ENCODE measurements around the gene TMEM80. TPM values are rescaled to one million over a fixed set of nuclear protein-coding genes. Genes with fewer than 3 reads are reported as not detected.
A peak's percentile ranks its signal among the peaks of the same experiment; 100 is the strongest.

Gene TMEM80
- total RNA-seq, 2 experiments from 2014 or later = 21.0 to 22.0 TPM

- POLR2A ChIA-PET = interaction anchor here (0.5 to 3.6 kb wide), 16 partner anchors 18 to 519 kb away, joined by 3 to 41 read pairs (median 4); partner anchors contain the start of genes BET1L, DEAF1, LMNTD2 and PHRF1
- Mint-ChIP-seq H3K27ac (no peak overlapping the region), H3K27me3 (peaks cover 19% of the 10 kb centered on the region), H3K4me3 (peak overlapping the region; percentile 74), H3K9me3 (no peaks in the 10 kb centered on the region), H3K4me1 (ENCODE audit: low read depth) (peaks cover 7% of the 10 kb centered on the region), H3K36me3 (ENCODE audit: low read depth) (no peaks in the 10 kb centered on the region)
- CTCF ChIA-PET = interaction anchor here (0.8 to 2.3 kb wide), 4 partner anchors 21 to 171 kb away, joined by 3 to 9 read pairs (median 4); partner anchors contain the start of gene TALDO1
- DNase-seq (peak in 1 of 14 experiments; percentile 42), ATAC-seq (ENCODE audit: poor library complexity) (no peak)
- H3K36me3 ChIP-seq (ENCODE audit: insufficient read depth, low read length) = no peaks in the 10 kb centered on the region
- no peak for TF ChIP-seq CTCF (IDR thresholded peaks at IDR 0.05)
- peaks cover 5 to 14% of the 10 kb centered on the region in 2 experiments for H3K27me3 ChIP-seq (ENCODE audit: control insufficient read depth in 1 of 2, insufficient read depth in 2 of 2, low read length in 2 of 2)
- H3K4me3 ChIP-seq (ENCODE audit: low read length) = peak overlapping the region; percentile 41
- no peak overlapping the region for H3K27ac ChIP-seq (ENCODE audit: low read depth in 1 of 2, low read length in 2 of 2)
- H3K4me1 ChIP-seq (ENCODE audit: insufficient read depth, low read length) = peaks cover 58% of the 10 kb centered on the region
- intact Hi-C loops (cut with DNase I, micrococcal nuclease) = loop anchor here (2.0 to 5.0 kb wide), 2 partner anchors 33 to 37 kb away; no protein-coding TSS in a partner anchor
- peaks cover 0 to 10% of the 10 kb centered on the region in 2 experiments for H3K9me3 ChIP-seq (ENCODE audit: control insufficient read depth in 1 of 2, insufficient read depth in 1 of 2, low read length in 2 of 2)
Measured at GRCh38 chr11:725624-726202, 30.1 kb downstream of the TMEM80 start.

GRCh38 chr11:726278-727220 is 30.9 kb downstream of the TMEM80 start:
- no peak for TF ChIP-seq CTCF (IDR thresholded peaks at IDR 0.05)

GRCh38 chr11:727281-727701 is 31.7 kb downstream of the TMEM80 start:
- Histone ChIP-seq H3K27ac (ENCODE audit: low read depth in 1 of 2, low read length in 2 of 2) (no peak overlapping the region), H3K9me3 (ENCODE audit: control insufficient read depth in 1 of 2, insufficient read depth in 1 of 2, low read length in 2 of 2) (no peaks in the 10 kb centered on the region), H3K36me3 (ENCODE audit: insufficient read depth, low read length) (no peaks in the 10 kb centered on the region), H3K27me3 (ENCODE audit: control insufficient read depth in 1 of 2, insufficient read depth in 2 of 2, low read length in 2 of 2) (no peaks in the 10 kb centered on the region), H3K4me3 (ENCODE audit: low read length) (no peak overlapping the region), H3K4me1 (ENCODE audit: insufficient read depth, low read length) (peaks cover 42% of the 10 kb centered on the region)
- DNase-seq = peak in 1 of 14 experiments; percentile 31
- intact Hi-C loops (cut with DNase I, micrococcal nuclease) = loop anchor here (1.0 to 5.0 kb wide), 2 partner anchors 31 to 35 kb away; no protein-coding TSS in a partner anchor
- TF ChIP-seq CTCF (IDR thresholded peaks at IDR 0.05) = no peak
- Mint-ChIP-seq H3K27me3 (peaks cover 11% of the 10 kb centered on the region), H3K9me3 (no peaks in the 10 kb centered on the region), H3K4me1 (ENCODE audit: low read depth) (peaks cover 7% of the 10 kb centered on the region), H3K4me3 (no peak overlapping the region), H3K27ac (no peak overlapping the region), H3K36me3 (ENCODE audit: low read depth) (no peaks in the 10 kb centered on the region)
- ChIA-PET POLR2A (interaction anchor here (1.8 to 3.6 kb wide), 4 partner anchors 20 to 172 kb away, joined by 5 to 41 read pairs (median 18); partner anchors contain the start of genes DEAF1, LMNTD2, RASSF7 and TALDO1), CTCF (interaction anchor here (1.6 to 1.7 kb wide), 2 partner anchors 20 to 170 kb away, joined by 4 read pairs; partner anchors contain the start of gene TALDO1)
- ATAC-seq (ENCODE audit: poor library complexity) = no peak

More at GRCh38 chr11:726278-727220, 30.9 kb downstream of the TMEM80 start:
- peak; percentile 50 for ATAC-seq (ENCODE audit: poor library complexity)
- H3K27ac ChIP-seq (ENCODE audit: low read depth in 1 of 2, low read length in 2 of 2) = no peak overlapping the region
- H3K4me3 ChIP-seq (ENCODE audit: low read length) = peak overlapping the region; percentile 41
- peaks cover under 1 to 7% of the 10 kb centered on the region in 2 experiments for H3K27me3 ChIP-seq (ENCODE audit: control insufficient read depth in 1 of 2, insufficient read depth in 2 of 2, low read length in 2 of 2)
- H3K4me1 ChIP-seq (ENCODE audit: insufficient read depth, low read length) = peaks cover 49% of the 10 kb centered on the region
- no peaks in the 10 kb centered on the region for H3K9me3 Mint-ChIP-seq
- H3K27me3 Mint-ChIP-seq = peaks cover 15% of the 10 kb centered on the region
- H3K36me3 ChIP-seq (ENCODE audit: insufficient read depth, low read length) = no peaks in the 10 kb centered on the region
- H3K4me1 Mint-ChIP-seq (ENCODE audit: low read depth) = peaks cover 7% of the 10 kb centered on the region
- no peak overlapping the region for H3K27ac Mint-ChIP-seq
- POLR2A ChIA-PET = interaction anchor here (0.8 to 3.6 kb wide), 14 partner anchors 17 to 520 kb away, joined by 3 to 41 read pairs (median 5); partner anchors contain the start of genes BET1L, DEAF1, LMNTD2 and PHRF1
- CTCF ChIA-PET = interaction anchor here (0.8 to 2.3 kb wide), 5 partner anchors 21 to 172 kb away, joined by 3 to 9 read pairs (median 4); partner anchors contain the start of gene TALDO1
- peak overlapping the region; percentile 74 for H3K4me3 Mint-ChIP-seq
- peaks cover 0 to 3% of the 10 kb centered on the region in 2 experiments for H3K9me3 ChIP-seq (ENCODE audit: control insufficient read depth in 1 of 2, insufficient read depth in 1 of 2, low read length in 2 of 2)
- no peaks in the 10 kb centered on the region for H3K36me3 Mint-ChIP-seq (ENCODE audit: low read depth)
- intact Hi-C loops (cut with DNase I, micrococcal nuclease) = loop anchor here (1.0 to 5.0 kb wide), 2 partner anchors 30 to 34 kb away; no protein-coding TSS in a partner anchor
- DNase-seq = peak in 10 of 14 experiments; percentile 35 to 75 (median 54)
